IMR-90 (cell line): Measurements from ENCODE around the gene PIEZO2. TPM values are rescaled to one million over a fixed set of nuclear protein-coding genes. Genes with fewer than 3 reads are reported as not detected.

ENCODE experiments used
- ATAC-seq: fragments of 200-7000 bp; cut with Tn5 transposase; 2 replicates; pipeline ENCODE4 v1.9.1; 2020; ENCODE audit warnings: low read depth, mild to moderate bottlenecking, moderate library complexity
- BruUV-seq: library from RNA; stranded (reverse); fragments of 400-500 nt; replicated peaks from 2 replicates; lab custom pipeline; 2021; lab: Mats Ljungman, UMichigan
- CTCF ChIA-PET: fragments of 300-600 bp; formaldehyde crosslinking; extraction: SDS; loops from one replicate; lab custom pipeline; 2021; ENCODE audit warnings: antibody characterized with exemption; lab: Yijun Ruan, JAX
- POLR2A ChIA-PET: fragments of 300-600 bp; sonication (Branson Sonifier 250); formaldehyde crosslinking; loops from one replicate; lab custom pipeline; 2022; ENCODE audit warnings: antibody characterized with exemption; ENCODE audit not compliant: unreplicated experiment; lab: Charles Lee
- DNase-seq: peaks from one replicate; pipeline ENCODE4 v3.0.0; 2013
- H2AFZ ChIP-seq: replicated peaks from 2 replicates; pipeline ENCODE3; 2013; ENCODE audit warnings: low read length, mild to moderate bottlenecking; ENCODE audit not compliant: poor library complexity
- H2AK5ac ChIP-seq: 2 replicates; pipeline ENCODE4 v1.6.1; 2013; ENCODE audit warnings: low read depth, low read length, inconsistent platforms
- H2AK9ac ChIP-seq: replicated peaks from 2 replicates; pipeline ENCODE3; 2013; ENCODE audit warnings: mild to moderate bottlenecking, low read depth, low read length, moderate library complexity; ENCODE audit not compliant: poor library complexity
- H2BK120ac ChIP-seq: 2 replicates; pipeline ENCODE4 v1.6.1; 2013; ENCODE audit warnings: low read depth, low read length, inconsistent platforms
- H2BK15ac ChIP-seq: 3 replicates; pipeline ENCODE4 v1.6.1; 2013; ENCODE audit warnings: low read depth, low read length, inconsistent platforms
- H2BK20ac ChIP-seq: 2 replicates; pipeline ENCODE4 v1.6.1; 2013; ENCODE audit warnings: low read depth, mild to moderate bottlenecking, inconsistent platforms, low read length, moderate library complexity
- H2BK5ac ChIP-seq: 2 replicates; pipeline ENCODE4 v1.6.1; 2013; ENCODE audit warnings: mild to moderate bottlenecking, low read depth, low read length, inconsistent platforms; ENCODE audit not compliant: poor library complexity, severe bottlenecking
- H3K14ac ChIP-seq: replicated peaks from 2 replicates; pipeline ENCODE4 v1.6.1; 2013; ENCODE audit warnings: low read depth, low read length, inconsistent platforms
- H3K18ac ChIP-seq: 2 replicates; pipeline ENCODE4 v1.6.1; 2013; ENCODE audit warnings: low read depth, low read length, control low read depth
- H3K23ac ChIP-seq: 2 replicates; pipeline ENCODE4 v1.6.1; 2013; ENCODE audit warnings: low read depth, low read length, inconsistent platforms
- H3K27ac ChIP-seq: 2 replicates; pipeline ENCODE4 v1.5.1; 2013; ENCODE audit warnings: mild to moderate bottlenecking, control low read depth, low read length; ENCODE audit not compliant: insufficient read depth
- H3K27me3 ChIP-seq: 2 replicates; pipeline ENCODE4 v1.6.1; 2013; ENCODE audit warnings: low read length; ENCODE audit not compliant: control insufficient read depth, insufficient read depth
- H3K36me3 ChIP-seq: 2 replicates; pipeline ENCODE4 v1.6.1; 2013; ENCODE audit warnings: low read length, mixed read lengths; ENCODE audit not compliant: control insufficient read depth, insufficient read depth
- H3K4ac ChIP-seq: 2 replicates; pipeline ENCODE4 v1.6.1; 2013; ENCODE audit warnings: low read depth, low read length, inconsistent platforms
- H3K4me1 ChIP-seq: 2 replicates; pipeline ENCODE4 v1.6.1; 2013; ENCODE audit warnings: low read length, mixed read lengths; ENCODE audit not compliant: control insufficient read depth, insufficient read depth
- H3K4me2 ChIP-seq: 2 replicates; pipeline ENCODE4 v1.6.1; 2013; ENCODE audit warnings: low read depth, mild to moderate bottlenecking, control low read depth, low read length, moderate library complexity
- H3K4me3 ChIP-seq: 2 replicates; pipeline ENCODE4 v1.5.1; 2013; ENCODE audit warnings: low read depth, mild to moderate bottlenecking, control low read depth, low read length, moderate library complexity; ENCODE audit not compliant: insufficient read depth
- H3K56ac ChIP-seq: 2 replicates; pipeline ENCODE4 v1.6.1; 2013; ENCODE audit warnings: low read length, inconsistent platforms; ENCODE audit not compliant: insufficient read depth; ENCODE audit errors: extremely low read depth
- H3K79me1 ChIP-seq, 2 experiments: 2 replicates each; pipeline ENCODE4 v1.6.1; 2013; ENCODE audit warnings: low read length in 2 of 2, inconsistent platforms in 1 of 2, low read depth in 1 of 2
- H3K9ac ChIP-seq: 2 replicates; pipeline ENCODE4 v1.6.1; 2013; ENCODE audit warnings: low read depth, low read length, control low read depth
- H3K9me1 ChIP-seq: 2 replicates; pipeline ENCODE4 v1.6.1; 2013; ENCODE audit warnings: low read length, inconsistent platforms; ENCODE audit not compliant: insufficient read depth
- H3K9me3 ChIP-seq: 2 replicates; pipeline ENCODE4 v1.6.1; 2013; ENCODE audit warnings: low read length; ENCODE audit not compliant: control insufficient read depth, insufficient read depth
- H4K20me1 ChIP-seq: 2 replicates; pipeline ENCODE4 v1.6.1; 2013; ENCODE audit warnings: low read length, inconsistent platforms; ENCODE audit not compliant: insufficient read depth
- H4K5ac ChIP-seq: 2 replicates; pipeline ENCODE4 v1.6.1; 2013; ENCODE audit warnings: mild to moderate bottlenecking, low read depth, low read length, control low read depth
- H4K8ac ChIP-seq, 2 experiments: 2 replicates each; pipeline ENCODE4 v1.6.1; 2013; ENCODE audit warnings: low read depth in 2 of 2, low read length in 2 of 2, control low read depth in 1 of 2, inconsistent platforms in 1 of 2
- H4K91ac ChIP-seq: 2 replicates; pipeline ENCODE4 v1.6.1; 2013; ENCODE audit warnings: low read depth, low read length, inconsistent platforms; ENCODE audit not compliant: insufficient read depth
- BHLHE40 ChIP-seq: fragments of 150-350 bp; IDR thresholded peaks from 2 replicates; pipeline ENCODE4 v1.6.1; 2016; ENCODE audit warnings: mild to moderate bottlenecking, low read depth, low read length
- CEBPB ChIP-seq: IDR thresholded peaks from 2 replicates; pipeline ENCODE4 v1.6.1; 2012; ENCODE audit warnings: low read depth, low read length, improper control_type of control experiment
- CHD1 ChIP-seq: IDR thresholded peaks from 2 replicates; pipeline ENCODE4 v1.6.1; 2012; ENCODE audit warnings: low read depth, low read length, improper control_type of control experiment
- FOS ChIP-seq: fragments of 150-350 bp; IDR thresholded peaks from 2 replicates; pipeline ENCODE4 v1.6.1; 2016; ENCODE audit warnings: low read depth, low read length
- MAFK ChIP-seq: IDR thresholded peaks from 2 replicates; pipeline ENCODE4 v1.6.1; 2012; ENCODE audit warnings: low read depth, low read length, improper control_type of control experiment
- MAZ ChIP-seq: IDR thresholded peaks from 2 replicates; pipeline ENCODE4 v1.6.1; 2012; ENCODE audit warnings: low read depth, mild to moderate bottlenecking, low read length, improper control_type of control experiment, moderate library complexity, borderline replicate concordance
- MXI1 ChIP-seq: IDR thresholded peaks from 2 replicates; pipeline ENCODE4 v1.6.1; 2012; ENCODE audit warnings: low read depth, mild to moderate bottlenecking, low read length, moderate library complexity, borderline replicate concordance
- NFE2L2 ChIP-seq: fragments of 150-350 bp; IDR thresholded peaks from 2 replicates; pipeline ENCODE4 v1.6.1; 2016; ENCODE audit warnings: low read depth, mild to moderate bottlenecking, low read length
- POLR2A ChIP-seq: IDR thresholded peaks from 2 replicates; pipeline ENCODE4 v1.6.1; 2012; ENCODE audit warnings: mild to moderate bottlenecking, low read depth, low read length
- RAD21 ChIP-seq: IDR thresholded peaks from 2 replicates; pipeline ENCODE4 v1.6.1; 2012; ENCODE audit warnings: low read length, improper control_type of control experiment
- RCOR1 ChIP-seq: IDR thresholded peaks from 2 replicates; pipeline ENCODE4 v1.6.1; 2012; ENCODE audit warnings: mild to moderate bottlenecking, low read length, improper control_type of control experiment; ENCODE audit not compliant: insufficient replicate concordance
- RFX5 ChIP-seq: IDR thresholded peaks from 2 replicates; pipeline ENCODE4 v1.8.0; 2012; ENCODE audit warnings: low read depth, mild to moderate bottlenecking, low read length, moderate library complexity
- SMC3 ChIP-seq: fragments of 150-350 bp; IDR thresholded peaks from 2 replicates; pipeline ENCODE4 v1.6.1; 2016; ENCODE audit warnings: low read depth, mild to moderate bottlenecking, antibody characterized with exemption, low read length, moderate library complexity
- WGBS, 2 experiments: methylation state at CpG; one replicate each; pipeline versions ENCODE4 v1.1.5 to v1.1.7; 2013; ENCODE audit warnings: missing lambda C conversion rate in 2 of 2; ENCODE audit not compliant: insufficient read length in 1 of 2; ENCODE audit errors: extremely low coverage in 2 of 2; 5-methylcytosine and 5-hydroxymethylcytosine counted together
- dilution Hi-C: fragments of 300-500 bp; cut with HindIII; formaldehyde crosslinking; loops from one replicate; pipeline ENCODE4 v1.14.3; 2018; ENCODE audit warnings: low sequenced_read_pairs; ENCODE audit not compliant: unreplicated experiment
- in situ Hi-C: fragments of 300-500 bp; cut with MboI; formaldehyde crosslinking; loops from 3 replicates; pipeline ENCODE4 v1.14.3; 2019; ENCODE audit warnings: low sequenced_read_pairs, inconsistent platforms, mixed read lengths
- intact Hi-C: fragments of 100-400 bp; cut with micrococcal nuclease; formaldehyde crosslinking; loops from 2 replicates; pipeline ENCODE4 v1.10.0; 2022
- polyA plus RNA-seq, 3 experiments: library from polyadenylated mRNA; depleted of rRNA; stranded (reverse); fragments of >200 nt; gene quantifications; 2 replicates each; pipeline ENCODE4 v1.2.3, GENCODE V29; 2012; ENCODE audit warnings: low replicate concordance in 1 of 3
- total RNA-seq: library from RNA; depleted of rRNA; stranded (reverse); fragments of >200 nt; gene quantifications from 2 replicates; pipeline ENCODE4 v1.2.3, GENCODE V29; 2012
- TF ChIP-seq, protein P1 (sequence below): conservative IDR thresholded peaks from 2 replicates; pipeline ENCODE4 v1.5.1; 2012; ENCODE audit warnings: mild to moderate bottlenecking, low read depth, low read length, improper control_type of control experiment
- TF ChIP-seq, protein P2 (sequence below): fragments of 150-350 bp; IDR thresholded peaks from 2 replicates; pipeline ENCODE4 v1.6.1; 2017; ENCODE audit warnings: mild to moderate bottlenecking, antibody characterized with exemption, low read length, low read depth
- TF ChIP-seq, protein P3 (sequence below): fragments of 150-350 bp; IDR thresholded peaks from 2 replicates; pipeline ENCODE4 v1.6.1; 2016; ENCODE audit warnings: low read depth, mild to moderate bottlenecking, low read length, moderate library complexity, borderline replicate concordance

Gene PIEZO2
- total and polyA plus RNA-seq, 2 of the 4 experiments (the other 2 are of a cell fraction) = 2.4 to 4.1 TPM

DNA sequence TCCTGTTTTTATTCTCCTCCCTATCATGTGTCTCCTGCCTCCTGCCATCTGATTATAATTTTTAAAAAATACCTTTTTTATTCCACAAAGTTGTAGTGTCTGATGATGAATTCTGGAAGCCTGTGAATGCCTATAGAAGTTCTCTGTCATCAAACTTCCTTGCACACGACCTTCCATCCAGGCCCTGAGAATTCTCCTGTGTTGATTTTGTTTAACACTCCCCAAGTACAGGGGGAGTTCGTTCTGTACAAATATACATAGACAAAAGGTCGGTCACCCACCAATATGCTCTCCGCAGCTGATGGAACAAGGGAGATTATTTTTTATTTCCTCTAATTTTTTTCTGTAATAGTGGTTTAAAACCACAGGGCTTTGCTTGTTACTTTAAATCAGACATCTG is 232.5 kb downstream of the PIEZO2 start:
- no peak overlapping the region for H3K4me2 ChIP-seq
- no peak overlapping the region for H3K56ac ChIP-seq
- no peak overlapping the region for H3K18ac ChIP-seq
- peaks cover 2% of the 10 kb centered on the region; the same call in 1 of the 2 replicates for H3K4me1 ChIP-seq
- no peak overlapping the region for H2BK5ac ChIP-seq
- H2AK9ac ChIP-seq = no peak overlapping the region
- no peak overlapping the region for H3K14ac ChIP-seq
- no peak overlapping the region for H2BK20ac ChIP-seq
- DNase-seq = no peak
- no peak overlapping the region for H3K23ac ChIP-seq
- no peaks in the 10 kb centered on the region for H3K9me3 ChIP-seq
- no peak overlapping the region for H4K91ac ChIP-seq
- no peak overlapping the region for H2AFZ ChIP-seq
- WGBS, 2 experiments = no CpG with 5 or more reads among the region's 4 CpGs
- H3K27ac ChIP-seq = no peak overlapping the region
- H3K79me1 ChIP-seq = no peaks in the 10 kb centered on the region
- no peaks in the 10 kb centered on the region for H3K36me3 ChIP-seq
- no peak overlapping the region for H2AK5ac ChIP-seq
- in situ Hi-C loops (no loop called here), intact Hi-C loops (no loop called here), dilution Hi-C loops (no loop called here)
- H4K20me1 ChIP-seq = no peaks in the 10 kb centered on the region
- H2BK120ac ChIP-seq = no peak overlapping the region
- POLR2A ChIA-PET = no interaction called here
- ATAC-seq = no peak
- no peaks in the 10 kb centered on the region for H3K27me3 ChIP-seq
- H4K8ac ChIP-seq = no peak overlapping the region
- no TSS peak for BruUV-seq
- no peak overlapping the region for H3K4ac ChIP-seq
- CTCF ChIA-PET = no interaction called here
- TF ChIP-seq, protein P1, sequence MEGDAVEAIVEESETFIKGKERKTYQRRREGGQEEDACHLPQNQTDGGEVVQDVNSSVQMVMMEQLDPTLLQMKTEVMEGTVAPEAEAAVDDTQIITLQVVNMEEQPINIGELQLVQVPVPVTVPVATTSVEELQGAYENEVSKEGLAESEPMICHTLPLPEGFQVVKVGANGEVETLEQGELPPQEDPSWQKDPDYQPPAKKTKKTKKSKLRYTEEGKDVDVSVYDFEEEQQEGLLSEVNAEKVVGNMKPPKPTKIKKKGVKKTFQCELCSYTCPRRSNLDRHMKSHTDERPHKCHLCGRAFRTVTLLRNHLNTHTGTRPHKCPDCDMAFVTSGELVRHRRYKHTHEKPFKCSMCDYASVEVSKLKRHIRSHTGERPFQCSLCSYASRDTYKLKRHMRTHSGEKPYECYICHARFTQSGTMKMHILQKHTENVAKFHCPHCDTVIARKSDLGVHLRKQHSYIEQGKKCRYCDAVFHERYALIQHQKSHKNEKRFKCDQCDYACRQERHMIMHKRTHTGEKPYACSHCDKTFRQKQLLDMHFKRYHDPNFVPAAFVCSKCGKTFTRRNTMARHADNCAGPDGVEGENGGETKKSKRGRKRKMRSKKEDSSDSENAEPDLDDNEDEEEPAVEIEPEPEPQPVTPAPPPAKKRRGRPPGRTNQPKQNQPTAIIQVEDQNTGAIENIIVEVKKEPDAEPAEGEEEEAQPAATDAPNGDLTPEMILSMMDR = no peak
- TF ChIP-seq BHLHE40 (no peak), NFE2L2 (no peak), RFX5 (no peak), SMC3 (no peak), MAFK (no peak), POLR2A (no peak), RCOR1 (no peak), FOS (no peak), CHD1 (no peak), RAD21 (no peak), CEBPB (no peak), MAZ (no peak), MXI1 (no peak)
- TF ChIP-seq, protein P2, sequence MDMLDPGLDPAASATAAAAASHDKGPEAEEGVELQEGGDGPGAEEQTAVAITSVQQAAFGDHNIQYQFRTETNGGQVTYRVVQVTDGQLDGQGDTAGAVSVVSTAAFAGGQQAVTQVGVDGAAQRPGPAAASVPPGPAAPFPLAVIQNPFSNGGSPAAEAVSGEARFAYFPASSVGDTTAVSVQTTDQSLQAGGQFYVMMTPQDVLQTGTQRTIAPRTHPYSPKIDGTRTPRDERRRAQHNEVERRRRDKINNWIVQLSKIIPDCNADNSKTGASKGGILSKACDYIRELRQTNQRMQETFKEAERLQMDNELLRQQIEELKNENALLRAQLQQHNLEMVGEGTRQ = no peak
- TF ChIP-seq, protein P3, sequence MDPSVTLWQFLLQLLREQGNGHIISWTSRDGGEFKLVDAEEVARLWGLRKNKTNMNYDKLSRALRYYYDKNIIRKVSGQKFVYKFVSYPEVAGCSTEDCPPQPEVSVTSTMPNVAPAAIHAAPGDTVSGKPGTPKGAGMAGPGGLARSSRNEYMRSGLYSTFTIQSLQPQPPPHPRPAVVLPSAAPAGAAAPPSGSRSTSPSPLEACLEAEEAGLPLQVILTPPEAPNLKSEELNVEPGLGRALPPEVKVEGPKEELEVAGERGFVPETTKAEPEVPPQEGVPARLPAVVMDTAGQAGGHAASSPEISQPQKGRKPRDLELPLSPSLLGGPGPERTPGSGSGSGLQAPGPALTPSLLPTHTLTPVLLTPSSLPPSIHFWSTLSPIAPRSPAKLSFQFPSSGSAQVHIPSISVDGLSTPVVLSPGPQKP = no peak
- H3K4me3 ChIP-seq = no peak overlapping the region
- H4K5ac ChIP-seq = no peak overlapping the region
- H3K9ac ChIP-seq = no peak overlapping the region
- H2BK15ac ChIP-seq = no peak overlapping the region
- no peaks in the 10 kb centered on the region for H3K9me1 ChIP-seq
